HUES6 (cell line): ENCODE results near the gene PHYKPL.
"Not testable (repeated sequence)": the region's sequence is repeated elsewhere in the genome, so short reads cannot be mapped to it uniquely, and the experiment has no call there.

Experiments
- H3K27ac ChIP-seq: 2 replicates; pipeline ENCODE4 v1.7.0; 2013; ENCODE audit warnings: low read depth, mild to moderate bottlenecking, low read length, inconsistent platforms
- H3K27me3 ChIP-seq: 2 replicates; pipeline ENCODE4 v1.6.1; 2013; ENCODE audit warnings: low read length; ENCODE audit not compliant: control insufficient read depth, insufficient read depth
- H3K36me3 ChIP-seq: 2 replicates; pipeline ENCODE4 v1.6.1; 2013; ENCODE audit warnings: low read length; ENCODE audit not compliant: control insufficient read depth, insufficient read depth
- H3K4me1 ChIP-seq: 2 replicates; pipeline ENCODE4 v1.6.1; 2013; ENCODE audit warnings: low read length; ENCODE audit not compliant: control insufficient read depth, insufficient read depth
- H3K4me3 ChIP-seq: 2 replicates; pipeline ENCODE4 v1.5.1; 2013; ENCODE audit warnings: low read depth, low read length
- H3K9ac ChIP-seq: one replicate; pipeline ENCODE4 v1.6.1; 2013; ENCODE audit warnings: mild to moderate bottlenecking, low read length
- H3K9me3 ChIP-seq: 2 replicates; pipeline ENCODE4 v1.6.1; 2013; ENCODE audit warnings: low read depth, low read length; ENCODE audit not compliant: control insufficient read depth, insufficient read depth

Gene PHYKPL

GRCh38 chr5:178205749-178206047, 26.9 kb downstream of the PHYKPL start:
- peak overlapping the region; percentile 78 for H3K4me3 ChIP-seq
- peaks cover 3% of the 10 kb centered on the region; the same call in 1 of the 2 replicates for H3K4me1 ChIP-seq
- no peaks in the 10 kb centered on the region for H3K27me3 ChIP-seq
- no peaks in the 10 kb centered on the region for H3K9me3 ChIP-seq
- no peak overlapping the region for H3K27ac ChIP-seq
- peak overlapping the region; percentile 96 for H3K9ac ChIP-seq
- H3K36me3 ChIP-seq: peaks cover 55% of the 10 kb centered on the region

- Histone ChIP-seq H3K4me3 (peak overlapping the region; percentile 78), H3K9ac (peak overlapping the region; percentile 96), H3K27ac (peak overlapping the region; percentile 84), H3K4me1 (peaks cover 8% of the 10 kb centered on the region; the same call in 1 of the 2 replicates), H3K9me3 (no peaks in the 10 kb centered on the region), H3K27me3 (0 out of 2 replicates have a peak, but pooled peaks cover under 1% of the 10 kb centered on the region), H3K36me3 (peaks cover 50% of the 10 kb centered on the region)
These were observed 27.5 kb downstream of the PHYKPL start for GRCh38 chr5:178204935-178205748.

- H3K9ac ChIP-seq: peak within 1 kb of the TSS; percentile 96
- peaks cover 5% of the 10 kb centered on the region; the same call in 1 of the 2 replicates for H3K27me3 ChIP-seq
- H3K27ac ChIP-seq: peak within 1 kb of the TSS; percentile 84
- peaks cover 9% of the 10 kb centered on the region; the same call in 1 of the 2 replicates for H3K4me1 ChIP-seq
- peaks cover 42% of the 10 kb centered on the region for H3K36me3 ChIP-seq
- peak within 1 kb of the TSS; percentile 78 for H3K4me3 ChIP-seq
- no peaks in the 10 kb centered on the region for H3K9me3 ChIP-seq
These were observed 28.2 kb downstream of the PHYKPL start, which contains the start of gene HNRNPAB for GRCh38 chr5:178204182-178204934. Gene HNRNPAB (plus strand): TSS chr5:178204533. CDS start chr5:178204838, 305 bp downstream.

GRCh38 chr5:178203670-178204181, 28.9 kb downstream of the PHYKPL start:
- peak overlapping the region; percentile 78 for H3K4me3 ChIP-seq
- H3K4me1 ChIP-seq: peaks cover 9% of the 10 kb centered on the region; the same call in 1 of the 2 replicates
- H3K27ac ChIP-seq: peak overlapping the region; percentile 69; the same call in 1 of the 2 replicates

GRCh38 chr5:178202541-178202940, 30.1 kb downstream of the PHYKPL start:
- Histone ChIP-seq H3K4me1 (peaks cover 9% of the 10 kb centered on the region; the same call in 1 of the 2 replicates), H3K4me3 (no peak overlapping the region), H3K36me3 (peaks cover 24% of the 10 kb centered on the region), H3K27ac (no peak overlapping the region), H3K9me3 (no peaks in the 10 kb centered on the region), H3K27me3 (peaks cover 5% of the 10 kb centered on the region; the same call in 1 of the 2 replicates), H3K9ac (no peak overlapping the region)

More at GRCh38 chr5:178203670-178204181, 28.9 kb downstream of the PHYKPL start:
- H3K36me3 ChIP-seq: peaks cover 35% of the 10 kb centered on the region
- H3K27me3 ChIP-seq: peaks cover 5% of the 10 kb centered on the region; the same call in 1 of the 2 replicates
- no peaks in the 10 kb centered on the region for H3K9me3 ChIP-seq
- peak overlapping the region; percentile 96 for H3K9ac ChIP-seq

- Histone ChIP-seq H3K27me3 (peaks cover 5% of the 10 kb centered on the region; the same call in 1 of the 2 replicates), H3K27ac (no peak overlapping the region), H3K9ac (no peak overlapping the region)
These were observed 30.7 kb downstream of the PHYKPL start for GRCh38 chr5:178201927-178202235.

GRCh38 chr5:178201221-178201926, 31.2 kb downstream of the PHYKPL start:
- H3K9me3 ChIP-seq: no peaks in the 10 kb centered on the region
- no peak overlapping the region for H3K9ac ChIP-seq
- H3K36me3 ChIP-seq: peaks cover 12% of the 10 kb centered on the region
- peaks cover 5% of the 10 kb centered on the region; the same call in 1 of the 2 replicates for H3K27me3 ChIP-seq
- H3K4me3 ChIP-seq: no peak overlapping the region
- no peak overlapping the region for H3K27ac ChIP-seq
- H3K4me1 ChIP-seq: peaks cover 7% of the 10 kb centered on the region; the same call in 1 of the 2 replicates

More at GRCh38 chr5:178201927-178202235, 30.7 kb downstream of the PHYKPL start:
- H3K4me1 ChIP-seq: peaks cover 9% of the 10 kb centered on the region; the same call in 1 of the 2 replicates
- no peak overlapping the region for H3K4me3 ChIP-seq
- H3K9me3 ChIP-seq: no peaks in the 10 kb centered on the region
- H3K36me3 ChIP-seq: peaks cover 17% of the 10 kb centered on the region

GRCh38 chr5:178199581-178200434, 32.8 kb downstream of the PHYKPL start:
- Histone ChIP-seq H3K4me3 (no peak overlapping the region), H3K9ac (no peak overlapping the region), H3K27me3 (peaks cover 5% of the 10 kb centered on the region; the same call in 1 of the 2 replicates), H3K9me3 (no peaks in the 10 kb centered on the region), H3K36me3 (no peaks in the 10 kb centered on the region), H3K4me1 (peaks cover 6% of the 10 kb centered on the region; the same call in 1 of the 2 replicates), H3K27ac (no peak overlapping the region)

GRCh38 chr5:178198706-178199105, 33.9 kb downstream of the PHYKPL start:
- Histone ChIP-seq H3K27ac (no peak overlapping the region), H3K4me1 (peaks cover 13% of the 10 kb centered on the region)

GRCh38 chr5:178198151-178198550, 34.5 kb downstream of the PHYKPL start:
- not testable (repeated sequence) for H3K9me3 ChIP-seq, H3K27ac ChIP-seq, H3K9ac ChIP-seq, H3K4me3 ChIP-seq, H3K27me3 ChIP-seq, H3K36me3 ChIP-seq
- peaks cover 13% of the 10 kb centered on the region for H3K4me1 ChIP-seq

More at GRCh38 chr5:178198706-178199105, 33.9 kb downstream of the PHYKPL start:
- peaks cover 5% of the 10 kb centered on the region; the same call in 1 of the 2 replicates for H3K27me3 ChIP-seq
- no peaks in the 10 kb centered on the region for H3K9me3 ChIP-seq
- H3K9ac ChIP-seq: no peak overlapping the region
- H3K36me3 ChIP-seq: no peaks in the 10 kb centered on the region
- H3K4me3 ChIP-seq: no peak overlapping the region
